UCSD-AML1 (cell line): Measurements from ENCODE around the gene CDH12.
"Not testable (repeated sequence)": the region's sequence is repeated elsewhere in the genome, so short reads cannot be mapped to it uniquely, and the experiment has no call there.

ENCODE experiments used
- DNase-seq: peaks from one replicate; lab custom pipeline; 2025; ENCODE audit not compliant: unreplicated experiment; lab: John Stamatoyannopoulos, UW

CDH12 gene

DNA sequence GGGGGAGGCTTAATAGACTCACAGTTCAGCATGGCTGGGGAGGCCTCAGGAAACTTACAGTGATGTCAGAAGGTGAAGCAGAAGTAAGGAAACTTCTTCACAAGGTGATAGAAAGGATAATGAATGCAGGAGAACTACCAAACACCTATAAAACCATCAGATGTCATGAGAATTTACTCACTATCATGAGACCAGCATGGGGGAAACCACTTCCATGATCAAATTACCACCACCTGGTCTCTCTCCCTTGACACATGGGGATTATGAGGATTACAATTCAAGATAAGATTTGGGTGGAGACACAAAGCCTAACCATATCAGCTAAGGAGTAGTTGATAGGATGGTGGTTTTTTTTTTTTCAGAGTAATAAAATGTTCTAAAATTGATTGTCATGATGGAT lies 201.8 kb downstream of the CDH12 start:
- DNase-seq: no peak

DNA sequence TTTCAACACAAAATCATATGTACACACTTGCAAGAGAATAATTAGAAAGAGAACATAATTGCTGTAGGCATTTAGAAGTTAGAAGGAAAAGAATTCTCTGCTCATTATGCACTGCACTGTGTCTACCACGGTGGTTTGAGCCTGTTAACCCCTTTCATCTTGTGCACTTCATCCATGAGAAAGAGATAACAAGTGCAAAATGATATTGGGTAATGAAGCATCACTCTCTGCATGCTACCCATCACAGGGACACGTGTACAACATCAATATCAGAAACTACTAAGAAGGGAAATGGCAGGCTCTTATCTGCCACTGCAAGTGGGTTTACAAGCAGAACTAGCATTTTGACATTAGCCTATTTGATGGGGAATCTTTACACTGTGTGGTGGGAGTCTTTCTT lies 202.6 kb downstream of the CDH12 start:
- no peak for DNase-seq

DNA sequence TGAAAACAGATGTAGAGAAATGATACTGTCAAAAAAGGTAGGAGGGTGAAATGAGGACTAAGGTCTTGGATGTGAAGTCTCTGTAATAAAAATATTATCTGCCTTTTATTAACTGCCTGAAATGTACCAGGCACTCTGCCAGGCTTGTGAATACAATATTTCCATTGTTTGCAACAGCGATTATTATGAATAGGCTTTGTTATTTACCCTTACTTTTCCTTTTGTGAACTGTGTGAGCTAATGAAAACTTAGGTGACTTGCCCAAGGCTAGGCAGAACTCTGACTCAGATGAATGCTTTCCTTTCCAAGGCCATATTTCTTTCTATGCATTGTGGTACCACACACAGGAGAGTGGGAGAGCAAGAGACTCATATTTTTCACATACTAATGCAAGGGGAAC lies 204.1 kb downstream of the CDH12 start:
- no peak for DNase-seq

DNA sequence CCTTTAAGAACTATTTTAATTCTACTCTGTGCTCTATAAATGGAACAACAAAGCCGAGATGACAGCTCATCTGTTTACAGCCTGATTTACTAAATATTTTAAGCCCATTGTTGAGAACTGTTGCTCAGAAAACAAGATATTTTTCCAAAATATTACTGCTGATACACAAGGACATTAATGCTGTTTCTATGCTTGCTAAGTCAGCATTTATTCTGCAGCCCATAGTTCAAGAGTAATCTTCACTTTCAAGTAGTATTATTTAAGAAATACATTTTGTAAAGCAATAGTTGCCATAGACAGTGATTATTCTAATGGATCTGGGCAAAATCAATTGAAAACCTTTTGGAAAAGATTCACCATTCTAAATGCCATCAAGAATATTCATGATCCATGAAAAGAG lies 208.3 kb downstream of the CDH12 start:
- DNase-seq: no peak

DNA sequence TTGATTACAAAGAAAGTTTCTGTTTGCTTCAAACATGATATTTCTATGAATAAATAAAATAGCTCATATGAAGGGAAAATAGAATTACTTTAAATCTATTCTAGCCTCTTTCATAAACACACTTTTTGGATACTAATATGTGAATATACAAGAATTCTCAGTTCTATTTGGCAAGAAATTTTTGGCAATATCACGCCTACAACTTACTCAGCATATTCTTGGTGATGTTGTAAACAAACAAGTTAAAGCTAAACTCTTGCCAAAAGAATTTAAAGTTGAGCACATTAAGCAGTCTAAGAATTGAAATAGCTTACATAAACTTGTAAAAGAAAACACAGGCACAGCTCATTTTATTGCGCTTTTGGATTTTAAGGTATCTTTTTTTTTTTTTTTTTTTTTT lies 209.8 kb downstream of the CDH12 start:
- no peak for DNase-seq

DNA sequence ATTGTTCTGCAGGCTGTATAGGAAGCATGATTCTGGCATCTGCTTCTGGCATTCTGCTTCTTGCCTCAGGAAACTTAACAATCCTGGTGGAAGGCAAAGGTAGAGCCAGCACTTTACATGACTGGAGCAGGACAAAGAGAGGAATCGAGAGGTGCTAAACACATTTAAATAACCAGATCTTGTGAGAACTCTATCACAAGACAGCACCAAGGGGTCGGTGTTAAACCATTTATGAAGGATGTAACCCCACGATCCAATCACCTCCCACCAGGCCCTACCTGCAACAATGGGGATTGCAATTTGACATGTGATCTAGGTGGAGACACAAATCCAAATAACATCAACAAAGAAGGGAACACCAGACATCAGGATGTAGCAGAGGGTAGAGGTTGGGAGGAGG lies 221.5 kb downstream of the CDH12 start:
- DNase-seq: no peak

DNA sequence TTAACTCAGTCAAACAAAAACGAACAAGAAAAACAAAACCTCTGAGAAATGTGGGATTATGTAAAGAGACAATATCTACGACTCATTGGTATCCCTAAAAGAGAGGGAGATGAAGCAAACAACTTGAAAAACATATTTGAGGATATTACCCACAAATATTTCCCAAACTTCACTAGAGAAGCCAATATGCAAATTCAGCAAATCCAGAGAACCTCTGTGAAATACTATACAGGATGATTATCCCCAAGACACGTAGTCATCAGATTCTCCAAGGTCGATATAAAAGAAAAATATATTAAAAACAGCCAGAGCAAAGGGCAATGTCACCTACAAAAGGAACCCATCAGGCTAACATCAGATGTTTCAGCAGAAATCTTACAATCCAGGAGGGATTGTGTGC lies 226.1 kb downstream of the CDH12 start:
- DNase-seq: no peak

DNA sequence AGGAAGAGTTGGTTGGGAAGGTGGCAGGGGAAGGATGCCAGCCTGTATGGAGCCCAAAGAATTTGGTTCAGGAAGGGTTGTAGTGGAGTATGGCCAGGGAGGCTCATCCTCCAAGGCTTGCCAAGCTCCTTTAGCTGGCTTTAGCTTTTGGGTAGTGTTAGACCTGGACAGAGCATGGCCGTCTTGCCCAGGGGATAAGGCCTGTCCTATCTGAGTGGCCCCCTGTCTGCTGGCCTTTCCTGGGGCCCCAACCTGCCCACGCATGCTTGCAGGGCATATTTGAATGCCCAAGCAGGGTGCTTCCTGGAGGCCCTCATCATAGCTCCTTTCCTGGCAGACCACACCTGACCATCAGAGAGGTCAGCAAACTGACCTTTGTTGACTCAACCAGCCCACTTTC lies 227.7 kb downstream of the CDH12 start:
- DNase-seq: no peak

DNA sequence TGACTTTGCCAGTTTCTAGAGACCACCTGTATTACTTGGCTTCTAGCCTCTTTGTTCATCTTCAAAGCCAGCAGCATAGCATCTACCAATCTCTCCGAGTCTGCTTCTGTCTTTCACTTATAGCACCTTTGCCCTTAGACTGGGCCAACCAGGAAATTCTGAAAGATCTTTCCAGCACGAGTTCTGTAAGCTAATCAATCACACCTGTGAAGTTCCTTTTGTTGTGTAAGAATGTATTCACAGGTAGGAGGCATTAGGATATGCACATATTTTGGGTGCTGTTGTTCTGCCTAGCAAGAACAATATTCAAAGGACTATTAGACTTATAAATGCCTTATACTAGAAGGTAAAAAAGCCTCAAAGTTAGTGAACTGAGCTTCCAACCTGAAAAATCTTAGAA lies 232.1 kb downstream of the CDH12 start:
- no peak for DNase-seq

DNA sequence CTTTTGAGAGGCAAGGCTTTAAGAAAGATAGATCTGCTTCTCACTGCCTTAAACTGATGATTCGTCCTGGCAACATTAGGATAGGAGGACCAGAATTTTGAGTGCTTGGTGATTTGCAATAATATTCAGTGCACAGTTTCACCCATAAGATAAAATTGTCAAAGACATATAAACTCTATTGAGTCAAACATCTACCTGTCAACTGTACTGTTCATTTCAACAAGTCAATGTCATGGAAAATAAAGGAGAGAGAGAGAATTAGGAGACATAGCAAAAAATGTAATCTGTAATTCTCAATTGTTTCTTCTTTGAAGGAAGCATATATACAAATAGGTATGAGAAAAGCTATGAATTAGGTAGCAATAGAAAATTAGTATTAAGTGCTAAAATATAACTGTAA lies 237.2 kb downstream of the CDH12 start:
- DNase-seq: no peak

DNA sequence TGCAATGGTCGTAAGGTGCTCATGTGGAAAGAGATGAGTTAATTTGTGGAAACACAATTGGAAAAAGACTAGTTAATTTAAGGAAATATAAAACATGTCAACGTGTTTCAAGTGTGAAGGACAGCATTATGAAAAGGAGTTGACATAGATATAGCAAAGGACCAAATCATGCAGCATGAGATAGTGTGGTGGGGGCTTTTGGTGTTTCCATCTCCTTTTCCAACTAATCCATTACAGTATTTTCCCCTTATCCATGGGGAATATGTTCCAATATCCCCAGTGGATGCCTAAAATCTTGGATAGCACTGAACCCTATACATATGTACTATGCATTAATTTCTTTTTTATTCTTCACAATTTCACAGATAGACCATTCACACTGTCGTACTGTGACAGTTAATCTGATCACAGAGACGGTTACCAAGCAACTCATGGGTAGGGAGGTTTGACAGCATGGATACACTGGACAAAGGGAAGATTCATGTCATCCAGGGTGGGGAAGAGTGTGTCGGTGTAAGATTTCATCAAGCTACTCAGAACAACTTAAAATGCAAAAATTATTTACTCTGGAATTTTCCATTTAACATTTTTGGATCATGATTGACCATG lies 238.6 kb downstream of the CDH12 start:
- DNase-seq: no peak

DNA sequence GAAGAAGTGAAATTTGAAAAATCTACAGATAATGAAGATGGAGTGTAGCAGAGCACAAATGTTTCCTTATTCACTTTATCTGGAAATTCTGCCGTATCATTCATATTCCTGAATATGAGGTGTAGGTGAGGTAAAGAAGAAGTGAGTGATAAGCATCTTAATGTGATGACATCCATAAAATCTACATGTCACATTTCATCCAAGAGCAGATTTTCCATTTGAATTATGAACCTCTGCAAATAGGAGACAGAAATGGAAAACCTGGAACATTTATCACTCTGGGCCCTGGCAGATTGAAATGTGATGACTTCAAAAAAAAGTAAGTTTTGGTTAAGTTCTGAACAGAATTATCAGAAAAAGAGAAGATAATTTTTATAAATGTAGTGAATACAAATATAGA lies 240.2 kb downstream of the CDH12 start:
- no peak for DNase-seq

DNA sequence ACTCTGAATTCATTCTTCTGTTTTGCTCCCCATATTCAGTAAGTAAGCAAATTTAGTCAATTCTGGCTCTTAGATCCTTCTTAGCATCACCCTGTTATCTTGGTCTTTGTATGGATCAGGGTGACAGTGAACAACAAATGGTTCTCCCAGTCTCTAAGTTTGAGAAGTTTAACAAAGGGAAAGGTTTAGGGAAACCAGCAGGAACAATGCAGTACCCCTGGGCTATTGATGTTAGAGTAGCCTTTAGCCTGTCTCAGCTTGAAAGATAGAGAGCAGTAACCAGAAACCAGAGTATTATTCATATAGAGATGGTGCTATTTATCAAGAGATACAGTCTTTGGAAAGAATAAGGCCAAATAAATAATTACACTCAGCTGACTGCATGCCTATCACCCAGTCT lies 241.8 kb downstream of the CDH12 start:
- no peak for DNase-seq

DNA sequence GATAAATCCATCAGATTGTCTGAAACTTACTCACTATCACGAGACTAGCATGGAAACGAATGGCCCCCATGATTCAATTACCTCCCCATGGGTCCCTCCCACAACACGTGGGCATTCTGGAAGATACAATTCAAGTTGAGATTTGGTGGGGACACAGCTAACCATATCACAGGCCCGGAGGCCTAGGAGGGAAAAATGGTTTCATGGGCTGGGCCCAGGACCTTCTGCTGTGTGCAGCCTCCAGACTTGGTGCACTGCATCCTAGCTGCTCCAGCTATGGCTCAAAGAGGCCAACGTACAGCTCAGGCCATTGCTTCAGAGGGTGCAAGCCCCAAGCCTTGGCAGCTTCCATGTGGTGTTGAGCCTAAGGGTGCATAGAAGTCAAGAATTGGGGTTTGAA lies 245.6 kb downstream of the CDH12 start:
- not testable (repeated sequence) for DNase-seq

DNA sequence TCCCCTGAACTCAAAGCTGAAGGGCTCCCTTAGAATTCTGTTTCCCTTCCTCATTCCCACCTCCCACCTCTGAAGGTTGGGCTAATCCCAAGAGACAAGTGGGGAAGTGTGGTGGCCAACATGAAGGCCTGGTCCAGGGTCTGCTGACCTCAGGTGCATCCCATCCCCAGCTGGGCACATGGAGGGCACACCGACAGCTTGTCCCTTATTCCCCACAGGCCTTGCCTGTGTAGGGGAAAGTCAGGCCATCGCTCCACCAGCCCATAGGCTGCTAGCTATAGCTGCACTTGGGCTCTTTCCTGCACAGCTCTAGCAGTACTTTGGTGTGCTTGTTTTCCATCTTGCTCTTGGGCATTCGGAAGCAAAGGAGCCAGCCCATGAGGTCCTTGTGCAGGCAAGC lies 247.7 kb downstream of the CDH12 start:
- DNase-seq: no peak

DNA sequence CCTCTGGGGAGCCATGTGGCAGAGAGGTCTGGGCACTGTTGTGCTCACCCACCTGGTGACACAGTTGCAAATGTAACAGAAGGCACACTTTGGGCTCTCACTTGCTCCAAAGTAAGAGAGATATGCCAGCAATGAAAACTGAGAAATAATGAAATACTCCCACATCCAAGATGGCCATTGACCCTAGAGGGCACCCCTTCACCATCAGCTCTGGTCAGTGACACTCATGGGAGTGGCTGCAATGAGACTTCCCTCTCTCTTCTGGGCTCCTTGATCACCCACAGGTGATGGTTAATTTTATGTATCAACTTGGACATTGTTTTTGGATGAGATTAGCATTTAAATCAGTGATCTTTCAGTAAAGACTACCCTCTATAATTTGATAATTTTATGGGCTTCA lies 248.4 kb downstream of the CDH12 start:
- DNase-seq: no peak

DNA sequence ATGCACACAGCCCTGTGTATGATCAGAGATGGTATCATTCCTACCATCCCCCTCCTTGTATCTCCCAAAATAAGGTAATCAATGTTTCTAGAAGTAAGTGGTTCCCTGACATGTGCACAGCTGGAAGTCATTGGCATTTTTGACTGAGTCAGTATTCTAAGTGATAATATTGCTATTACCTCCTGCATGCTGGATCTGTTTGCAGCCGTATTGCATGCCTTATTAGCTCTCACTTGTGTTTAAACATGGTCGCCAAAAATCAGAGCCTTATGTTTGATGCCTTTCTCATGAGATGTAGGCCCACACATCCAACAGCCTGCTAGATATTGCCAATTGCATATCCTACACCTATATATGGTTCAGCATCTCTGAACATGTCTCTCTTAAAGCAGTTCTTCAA lies 254.3 kb downstream of the CDH12 start:
- DNase-seq: no peak

DNA sequence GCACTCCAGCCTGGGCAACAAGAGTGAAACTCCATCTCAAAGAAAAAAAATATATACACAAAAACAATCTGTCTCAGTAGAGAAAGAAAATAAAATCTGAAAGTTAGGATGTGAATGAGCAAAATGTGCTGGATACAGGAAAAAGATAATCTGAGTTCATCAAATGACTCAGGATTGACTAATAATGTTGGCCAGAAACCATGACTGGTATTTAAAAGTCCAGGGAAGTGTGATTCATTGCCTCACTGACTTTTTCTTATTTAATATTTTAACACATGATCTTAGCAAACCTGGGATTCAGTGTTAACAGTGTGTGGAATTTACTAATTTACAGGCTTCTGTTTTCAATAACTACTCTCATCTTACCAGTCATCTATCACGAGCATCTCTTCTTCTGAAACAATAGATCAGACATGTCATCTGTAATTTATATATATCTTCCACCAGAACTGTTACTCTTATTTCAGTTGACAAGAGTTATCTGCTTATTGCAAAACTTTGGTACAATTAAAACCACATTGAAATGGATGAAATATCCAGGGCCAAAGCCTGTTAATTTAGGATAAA lies 256.7 kb downstream of the CDH12 start:
- no peak for DNase-seq

DNA sequence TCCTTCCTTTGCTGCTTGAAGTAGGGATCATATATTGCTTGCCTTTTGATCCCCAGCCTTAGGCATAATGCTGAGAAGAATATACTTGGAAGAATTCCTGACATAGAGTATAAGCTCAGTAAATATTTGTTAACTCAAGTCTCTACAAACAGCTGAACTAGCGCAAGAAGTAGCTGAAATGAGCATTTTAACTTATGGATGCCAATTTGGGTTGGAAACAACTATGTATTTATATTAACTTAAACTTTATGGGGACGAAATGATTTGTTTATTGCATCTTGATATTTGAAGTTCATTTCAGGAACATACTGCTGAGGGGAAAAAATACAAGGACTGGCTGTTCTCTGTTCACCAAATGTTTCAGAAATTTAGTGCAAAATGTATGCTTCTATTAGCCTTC lies 258.7 kb downstream of the CDH12 start:
- DNase-seq: no peak

DNA sequence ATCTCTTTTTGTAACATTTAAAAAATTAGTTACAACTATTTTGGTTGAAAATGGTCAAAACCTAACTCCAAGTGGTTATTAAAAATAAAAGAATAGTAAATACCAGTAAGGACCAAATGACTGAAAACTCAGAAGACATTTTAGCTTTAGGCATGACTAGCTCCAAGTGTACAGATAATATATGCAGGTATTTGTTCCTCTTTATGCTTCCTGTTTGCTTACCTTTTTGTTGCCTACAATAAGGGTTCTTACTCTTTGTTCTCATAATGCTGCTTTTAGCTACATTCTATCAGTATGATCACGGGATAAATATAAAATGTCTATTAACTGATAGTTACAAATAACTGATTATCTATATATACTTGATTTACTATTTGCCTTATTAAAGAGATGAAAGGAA lies 259.6 kb downstream of the CDH12 start:
- DNase-seq: no peak

DNA sequence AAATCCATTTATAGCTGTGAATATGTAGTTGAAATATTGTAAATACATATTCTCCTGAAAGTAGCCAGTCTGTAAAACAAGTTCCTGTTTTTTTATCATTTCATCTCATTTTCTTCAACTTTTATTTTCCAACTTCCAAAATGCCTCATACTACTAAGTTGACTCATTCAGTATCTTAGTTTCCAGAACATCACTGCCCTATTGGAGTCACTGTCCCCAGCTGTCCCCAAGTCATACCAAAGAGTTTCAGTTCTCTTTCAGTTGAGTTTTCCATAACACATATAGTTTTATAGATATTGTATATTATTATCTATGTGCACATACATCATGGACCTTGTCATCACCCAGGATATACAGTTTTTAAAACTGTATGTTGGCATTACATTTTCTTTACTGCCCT lies 261.7 kb downstream of the CDH12 start:
- no peak for DNase-seq

DNA sequence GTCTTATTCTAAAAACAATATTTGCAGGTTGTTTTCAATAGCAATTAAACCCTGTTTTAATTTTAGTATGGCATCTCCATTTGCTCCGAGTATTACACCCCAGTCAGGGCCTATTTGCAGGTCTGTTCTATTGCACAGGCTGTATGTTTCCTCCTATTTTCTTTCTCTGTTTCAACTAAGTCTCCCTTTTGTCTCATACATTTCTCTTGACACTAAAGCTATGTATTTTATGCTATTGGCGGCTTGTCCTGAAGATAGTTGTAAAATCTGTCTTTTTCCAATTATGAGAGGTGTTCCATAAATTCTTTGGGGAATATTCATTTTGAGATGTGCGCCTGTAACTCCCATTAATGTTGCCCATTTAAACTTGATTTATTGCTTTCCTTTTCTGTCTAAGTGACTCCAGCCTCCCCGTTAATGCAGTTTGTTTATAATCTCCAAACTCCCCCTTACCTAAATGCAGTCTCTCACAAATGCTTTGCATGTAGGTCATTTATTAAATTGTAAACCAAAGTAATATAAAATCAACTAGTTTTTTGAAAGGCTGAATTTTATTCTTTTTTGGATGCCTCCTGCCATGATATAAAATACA lies 262.4 kb downstream of the CDH12 start:
- DNase-seq: no peak

DNA sequence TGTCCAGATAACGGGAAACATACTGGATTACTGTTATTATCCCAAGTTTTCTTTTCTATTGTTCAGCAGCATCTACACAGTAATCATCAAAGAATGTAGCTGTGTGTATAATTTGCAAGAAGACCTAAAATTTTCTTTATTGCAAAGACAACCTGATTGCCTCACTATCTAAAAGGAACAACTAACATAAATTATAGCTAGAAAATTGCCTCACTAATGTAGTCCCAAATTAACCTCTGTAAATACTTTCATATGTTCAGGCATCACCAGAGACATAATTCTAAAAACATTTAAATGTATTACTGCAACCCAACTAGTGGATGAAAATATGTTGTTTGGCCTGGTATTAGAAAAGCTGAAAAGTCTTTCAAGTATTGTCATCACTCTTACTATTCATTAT lies 275.4 kb downstream of the CDH12 start:
- DNase-seq: no peak
